Activated naive CD8-positive, alpha-beta T cell treated with anti-CD3 and anti-CD28 coated beads for 36 hours (primary cell): ENCODE results near the gene SETDB2. TPM values are rescaled to one million over a fixed set of nuclear protein-coding genes. Genes with fewer than 3 reads are reported as not detected.
"Not testable (repeated sequence)": the region's sequence is repeated elsewhere in the genome, so short reads cannot be mapped to it uniquely, and the experiment has no call there.

Source experiments
- DNase-seq: peaks from one replicate; pipeline ENCODE4 v3.0.0; 2021
- H3K27ac Mint-ChIP-seq: one replicate; pipeline ENCODE4 v1.8.0; 2022; ENCODE audit warnings: mild to moderate bottlenecking, moderate library complexity, mixed read lengths
- H3K27me3 Mint-ChIP-seq: one replicate; pipeline ENCODE4 v1.8.0; 2022; ENCODE audit warnings: mild to moderate bottlenecking, mixed read lengths
- H3K36me3 Mint-ChIP-seq: one replicate; pipeline ENCODE4 v1.8.0; 2021; ENCODE audit warnings: mild to moderate bottlenecking, mixed read lengths
- H3K4me1 Mint-ChIP-seq: one replicate; pipeline ENCODE4 v1.8.0; 2021; ENCODE audit warnings: mixed read lengths
- H3K4me3 Mint-ChIP-seq: one replicate; pipeline ENCODE4 v1.8.0; 2022; ENCODE audit warnings: mild to moderate bottlenecking, moderate library complexity, mixed read lengths
- H3K9me3 Mint-ChIP-seq: one replicate; pipeline ENCODE4 v1.8.0; 2022; ENCODE audit warnings: mixed read lengths
- total RNA-seq, 2 experiments: library from RNA; stranded (reverse); gene quantifications; one replicate each; pipeline ENCODE4 v1.2.3, GENCODE V29; 2021

Gene SETDB2
- total RNA-seq, 2 experiments from 2014 or later, result 11.1 to 11.3 TPM

- Mint-ChIP-seq H3K4me3 (no peak overlapping the region), H3K9me3 (no peaks in the 10 kb centered on the region), H3K4me1 (peaks cover 3% of the 10 kb centered on the region), H3K27me3 (no peaks in the 10 kb centered on the region), H3K36me3 (peaks cover 8% of the 10 kb centered on the region), H3K27ac (no peak overlapping the region)
- no peak for DNase-seq
Observed at GRCh38 chr13:49472186-49472585, 28.1 kb downstream of the SETDB2 start.

GRCh38 chr13:49476529-49476928, 32.5 kb downstream of the SETDB2 start:
- H3K27me3 Mint-ChIP-seq, result no peaks in the 10 kb centered on the region
- no peak overlapping the region for H3K27ac Mint-ChIP-seq
- peaks cover 5% of the 10 kb centered on the region for H3K36me3 Mint-ChIP-seq
- H3K4me1 Mint-ChIP-seq, result peaks cover 3% of the 10 kb centered on the region
- no peak for DNase-seq
- no peaks in the 10 kb centered on the region for H3K9me3 Mint-ChIP-seq
- no peak overlapping the region for H3K4me3 Mint-ChIP-seq

GRCh38 chr13:49481788-49482187, 37.7 kb downstream of the SETDB2 start:
- H3K4me1 Mint-ChIP-seq, result no peaks in the 10 kb centered on the region
- peak overlapping the region; percentile 12 for H3K27ac Mint-ChIP-seq
- DNase-seq, result no peak

GRCh38 chr13:49488563-49488962, 44.5 kb downstream of the SETDB2 start:
- DNase-seq, result no peak
- Mint-ChIP-seq H3K4me3 (no peak overlapping the region), H3K36me3 (peaks cover 16% of the 10 kb centered on the region), H3K27me3 (no peaks in the 10 kb centered on the region), H3K4me1 (no peaks in the 10 kb centered on the region), H3K27ac (no peak overlapping the region), H3K9me3 (no peaks in the 10 kb centered on the region)

More at GRCh38 chr13:49481788-49482187, 37.7 kb downstream of the SETDB2 start:
- Mint-ChIP-seq H3K27me3 (no peaks in the 10 kb centered on the region), H3K9me3 (no peaks in the 10 kb centered on the region), H3K4me3 (no peak overlapping the region), H3K36me3 (peaks cover 15% of the 10 kb centered on the region)

GRCh38 chr13:49494645-49495044, 50.6 kb downstream of the SETDB2 start:
- Mint-ChIP-seq H3K27ac (peak overlapping the region; percentile 99), H3K27me3 (no peaks in the 10 kb centered on the region), H3K9me3 (no peaks in the 10 kb centered on the region), H3K36me3 (peaks cover 34% of the 10 kb centered on the region), H3K4me3 (peak overlapping the region; percentile 97), H3K4me1 (peaks cover 37% of the 10 kb centered on the region)
- DNase-seq, result no peak

GRCh38 chr13:49495783-49496762, 52.0 kb downstream of the SETDB2 start, which contains the start of gene PHF11:
Gene PHF11, plus strand, starts transcription at chr13:49495953. Its CDS starts 49 bp downstream, at chr13:49496002.
- peak within 1 kb of the TSS; percentile 99 for H3K27ac Mint-ChIP-seq
- DNase-seq, result peak; percentile 92
- H3K36me3 Mint-ChIP-seq, result peaks cover 41% of the 10 kb centered on the region
- H3K4me3 Mint-ChIP-seq, result peak within 1 kb of the TSS; percentile 97
- no peaks in the 10 kb centered on the region for H3K27me3 Mint-ChIP-seq
- peaks cover 45% of the 10 kb centered on the region for H3K4me1 Mint-ChIP-seq
- no peaks in the 10 kb centered on the region for H3K9me3 Mint-ChIP-seq

- H3K27me3 Mint-ChIP-seq, H3K9me3 Mint-ChIP-seq: not testable (repeated sequence)
- Mint-ChIP-seq H3K4me3 (peak overlapping the region; percentile 85), H3K4me1 (peaks cover 45% of the 10 kb centered on the region), H3K27ac (peak overlapping the region; percentile 97), H3K36me3 (peaks cover 40% of the 10 kb centered on the region)
- DNase-seq, result peak; percentile 47
Observed at GRCh38 chr13:49496837-49497236, 52.8 kb downstream of the SETDB2 start.

GRCh38 chr13:49497272-49497671, 53.2 kb downstream of the SETDB2 start:
- Mint-ChIP-seq H3K4me3 (peak overlapping the region; percentile 85), H3K36me3 (peaks cover 38% of the 10 kb centered on the region), H3K27ac (peak overlapping the region; percentile 97), H3K9me3 (no peaks in the 10 kb centered on the region), H3K27me3 (no peaks in the 10 kb centered on the region), H3K4me1 (peaks cover 45% of the 10 kb centered on the region)
- DNase-seq, result peak; percentile 4

GRCh38 chr13:49498206-49498605, 54.1 kb downstream of the SETDB2 start:
- no peaks in the 10 kb centered on the region for H3K27me3 Mint-ChIP-seq
- no peak for DNase-seq
- no peak overlapping the region for H3K4me3 Mint-ChIP-seq
- H3K36me3 Mint-ChIP-seq, result peaks cover 45% of the 10 kb centered on the region
- peaks cover under 1% of the 10 kb centered on the region for H3K9me3 Mint-ChIP-seq
- H3K27ac Mint-ChIP-seq, result peak overlapping the region; percentile 97
- H3K4me1 Mint-ChIP-seq, result peaks cover 46% of the 10 kb centered on the region

GRCh38 chr13:49499889-49500660, 56.0 kb downstream of the SETDB2 start:
- H3K4me3 Mint-ChIP-seq, result no peak overlapping the region
- H3K9me3 Mint-ChIP-seq, result peaks cover 2% of the 10 kb centered on the region
- peak overlapping the region; percentile 49 for H3K27ac Mint-ChIP-seq
- no peak for DNase-seq
- H3K4me1 Mint-ChIP-seq, result peaks cover 42% of the 10 kb centered on the region
- H3K36me3 Mint-ChIP-seq, result peaks cover 52% of the 10 kb centered on the region
- H3K27me3 Mint-ChIP-seq, result no peaks in the 10 kb centered on the region

- Mint-ChIP-seq H3K4me1 (peaks cover 28% of the 10 kb centered on the region), H3K36me3 (peaks cover 49% of the 10 kb centered on the region), H3K4me3 (no peak overlapping the region), H3K9me3 (peaks cover 2% of the 10 kb centered on the region), H3K27ac (no peak overlapping the region), H3K27me3 (no peaks in the 10 kb centered on the region)
- no peak for DNase-seq
Observed at GRCh38 chr13:49502954-49503353, 58.9 kb downstream of the SETDB2 start.

GRCh38 chr13:49503951-49504350, 59.9 kb downstream of the SETDB2 start:
- no peak overlapping the region for H3K27ac Mint-ChIP-seq

GRCh38 chr13:49512578-49512977, 68.5 kb downstream of the SETDB2 start:
- H3K4me1 Mint-ChIP-seq, result peaks cover 4% of the 10 kb centered on the region
- H3K9me3 Mint-ChIP-seq, result no peaks in the 10 kb centered on the region
- H3K27me3 Mint-ChIP-seq, result no peaks in the 10 kb centered on the region
- H3K27ac Mint-ChIP-seq, result no peak overlapping the region
- H3K4me3 Mint-ChIP-seq, result no peak overlapping the region
- H3K36me3 Mint-ChIP-seq, result peaks cover 19% of the 10 kb centered on the region
- DNase-seq, result no peak

More at GRCh38 chr13:49503951-49504350, 59.9 kb downstream of the SETDB2 start:
- Mint-ChIP-seq H3K4me3 (no peak overlapping the region), H3K36me3 (peaks cover 44% of the 10 kb centered on the region), H3K4me1 (peaks cover 20% of the 10 kb centered on the region), H3K9me3 (peaks cover 2% of the 10 kb centered on the region), H3K27me3 (no peaks in the 10 kb centered on the region)
- no peak for DNase-seq

GRCh38 chr13:49516467-49516866, 72.4 kb downstream of the SETDB2 start:
- DNase-seq, result no peak
- H3K27ac Mint-ChIP-seq, result no peak overlapping the region
- peaks cover 7% of the 10 kb centered on the region for H3K36me3 Mint-ChIP-seq
- no peak overlapping the region for H3K4me3 Mint-ChIP-seq
- H3K9me3 Mint-ChIP-seq, result no peaks in the 10 kb centered on the region
- no peaks in the 10 kb centered on the region for H3K27me3 Mint-ChIP-seq
- H3K4me1 Mint-ChIP-seq, result peaks cover 2% of the 10 kb centered on the region

GRCh38 chr13:49517461-49517860, 73.4 kb downstream of the SETDB2 start:
- peaks cover 2% of the 10 kb centered on the region for H3K4me1 Mint-ChIP-seq
- H3K36me3 Mint-ChIP-seq, result peaks cover 7% of the 10 kb centered on the region
- no peak for DNase-seq
- H3K9me3 Mint-ChIP-seq, result no peaks in the 10 kb centered on the region
- no peaks in the 10 kb centered on the region for H3K27me3 Mint-ChIP-seq
- H3K4me3 Mint-ChIP-seq, result no peak overlapping the region
- no peak overlapping the region for H3K27ac Mint-ChIP-seq
